HEK293T (cell line): ENCODE results near the gene PSENEN.

ENCODE experiments used
- CTCF ChIA-PET: fragments of 350-600 bp; formaldehyde crosslinking; extraction: SDS; loops from one replicate; lab custom pipeline; 2021; ENCODE audit warnings: antibody characterized with exemption, inconsistent platforms; lab: Yijun Ruan, JAX
- POLR2A ChIA-PET: fragments of 350-600 bp; formaldehyde crosslinking; extraction: SDS; loops from one replicate; lab custom pipeline; 2020; ENCODE audit warnings: antibody characterized with exemption, inconsistent platforms; lab: Yijun Ruan, JAX
- DNase-seq: peaks from one replicate; pipeline ENCODE4 v3.0.0; 2012; ENCODE audit warnings: mixed read lengths; ENCODE audit errors: extremely low spot score
- ARNT ChIP-seq: fragments of 450-650 bp; IDR thresholded peaks from 2 replicates; pipeline ENCODE4 v1.6.1; 2017; ENCODE audit warnings: mild to moderate bottlenecking
- BHLHE40 ChIP-seq: fragments of 450-650 bp; IDR thresholded peaks from 2 replicates; pipeline ENCODE4 v1.6.1; 2016; ENCODE audit warnings: mild to moderate bottlenecking, moderate library complexity, borderline replicate concordance
- CTBP1 ChIP-seq: fragments of 450-650 bp; IDR thresholded peaks from 2 replicates; pipeline ENCODE4 v1.6.1; 2016; ENCODE audit warnings: borderline replicate concordance
- ELF4 ChIP-seq: fragments of 450-650 bp; IDR thresholded peaks from 2 replicates; pipeline ENCODE4 v1.6.1; 2017; ENCODE audit warnings: antibody characterized with exemption
- FOXA1 ChIP-seq: fragments of 450-650 bp; IDR thresholded peaks from 2 replicates; pipeline ENCODE4 v1.6.1; 2016; ENCODE audit warnings: mild to moderate bottlenecking
- FOXK2 ChIP-seq: fragments of 450-650 bp; IDR thresholded peaks from 2 replicates; pipeline ENCODE4 v1.6.1; 2016; ENCODE audit warnings: mild to moderate bottlenecking
- FOXM1 ChIP-seq: fragments of 450-650 bp; IDR thresholded peaks from 2 replicates; pipeline ENCODE4 v1.6.1; 2017; ENCODE audit warnings: mild to moderate bottlenecking, borderline replicate concordance
- HDGF ChIP-seq: fragments of 450-650 bp; IDR thresholded peaks from 2 replicates; pipeline ENCODE4 v1.6.1; 2017; ENCODE audit warnings: antibody characterized with exemption, borderline replicate concordance
- L3MBTL2 ChIP-seq: fragments of 450-650 bp; conservative IDR thresholded peaks from 2 replicates; pipeline ENCODE4 v1.6.1; 2016; ENCODE audit warnings: mild to moderate bottlenecking
- LEF1 ChIP-seq: fragments of 450-650 bp; IDR thresholded peaks from 2 replicates; pipeline ENCODE4 v1.6.1; 2017; ENCODE audit warnings: mild to moderate bottlenecking, borderline replicate concordance
- NFRKB ChIP-seq: fragments of 450-650 bp; IDR thresholded peaks from 2 replicates; pipeline ENCODE4 v1.6.1; 2016; ENCODE audit warnings: mild to moderate bottlenecking, moderate library complexity
- PKNOX1 ChIP-seq: fragments of 450-650 bp; IDR thresholded peaks from 2 replicates; pipeline ENCODE4 v1.6.1; 2016
- SP1 ChIP-seq: fragments of 450-650 bp; IDR thresholded peaks from 2 replicates; pipeline ENCODE4 v1.6.1; 2017
- SUZ12 ChIP-seq: fragments of 450-650 bp; IDR thresholded peaks from 2 replicates; pipeline ENCODE4 v1.6.1; 2016; ENCODE audit warnings: mild to moderate bottlenecking
- TARDBP ChIP-seq: fragments of 450-650 bp; IDR thresholded peaks from 2 replicates; pipeline ENCODE4 v1.6.1; 2016
- ZNF384 ChIP-seq: fragments of 450-650 bp; IDR thresholded peaks from 2 replicates; pipeline ENCODE4 v1.6.1; 2016

Gene PSENEN

GRCh38 chr19:35784503-35785338 lies 39.3 kb downstream of the PSENEN start:
- POLR2A ChIA-PET, result no interaction called here

DNA sequence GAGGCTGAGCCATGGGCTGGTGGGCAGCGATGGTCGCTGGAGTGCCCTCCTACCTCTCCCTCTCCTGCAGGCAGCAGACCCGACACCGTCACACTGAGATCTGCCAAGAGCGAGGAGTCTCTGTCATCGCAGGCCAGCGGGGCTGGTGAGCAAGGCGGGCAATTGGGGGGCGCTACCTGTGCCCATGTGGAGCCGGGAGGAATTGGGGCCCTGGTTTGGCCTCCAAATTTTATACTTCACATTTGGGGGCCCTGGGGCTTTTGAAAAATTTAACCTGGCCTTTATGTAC lies 39.8 kb downstream of the PSENEN start:
- ChIA-PET CTCF (no interaction called here), POLR2A (no interaction called here)
- no peak for TF ChIP-seq BHLHE40
- TF ChIP-seq CTBP1, result no peak
- no peak for DNase-seq

More at GRCh38 chr19:35784503-35785338, 39.3 kb downstream of the PSENEN start:
- DNase-seq, result no peak
- CTCF ChIA-PET, result no interaction called here
- TF ChIP-seq SUZ12 (no peak), HDGF (no peak), ELF4 (no peak), NFRKB (no peak), FOXA1 (no peak), ARNT (no peak), ZNF384 (no peak), FOXK2 (no peak), LEF1 (no peak), L3MBTL2 (no peak), CTBP1 (no peak)

DNA sequence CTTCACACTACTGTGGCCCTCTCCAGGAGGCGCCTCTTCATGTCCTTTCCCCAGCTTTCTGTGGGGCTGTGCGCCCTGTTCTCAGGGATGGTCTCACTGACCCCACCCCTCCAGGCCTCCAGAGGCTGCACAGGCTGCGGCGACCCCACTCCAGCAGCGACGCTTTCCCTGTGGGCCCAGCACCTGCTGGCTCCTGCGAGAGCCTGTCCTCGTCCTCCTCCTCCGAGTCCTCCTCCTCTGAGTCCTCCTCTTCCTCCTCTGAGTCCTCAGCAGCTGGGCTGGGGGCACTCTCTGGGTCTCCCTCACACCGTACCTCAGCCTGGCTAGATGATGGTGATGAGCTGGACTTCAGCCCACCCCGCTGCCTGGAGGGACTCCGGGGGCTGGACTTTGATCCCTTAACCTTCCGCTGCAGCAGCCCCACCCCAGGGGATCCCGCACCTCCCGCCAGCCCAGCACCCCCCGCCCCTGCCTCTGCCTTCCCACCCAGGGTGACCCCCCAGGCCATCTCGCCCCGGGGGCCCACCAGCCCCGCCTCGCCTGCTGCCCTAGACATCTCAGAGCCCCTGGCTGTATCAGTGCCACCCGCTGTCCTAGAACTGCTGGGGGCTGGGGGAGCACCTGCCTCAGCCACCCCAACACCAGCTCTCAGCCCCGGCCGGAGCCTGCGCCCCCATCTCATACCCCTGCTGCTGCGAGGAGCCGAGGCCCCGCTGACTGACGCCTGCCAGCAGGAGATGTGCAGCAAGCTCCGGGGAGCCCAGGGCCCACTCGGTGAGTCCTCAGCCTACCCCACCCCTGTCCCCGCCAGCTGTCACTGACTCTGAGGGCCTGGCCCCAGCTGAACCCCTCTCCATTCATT lies 41.1 kb downstream of the PSENEN start:
- POLR2A ChIA-PET, result no interaction called here
- TF ChIP-seq FOXK2 (no peak), SUZ12 (no peak), FOXM1 (no peak), FOXA1 (no peak), SP1 (no peak), TARDBP (no peak), ELF4 (no peak), ARNT (no peak), ZNF384 (no peak), CTBP1 (no peak), BHLHE40 (no peak), PKNOX1 (no peak)
- CTCF ChIA-PET, result no interaction called here
- no peak for DNase-seq

GRCh38 chr19:35787227-35787799 lies 41.9 kb downstream of the PSENEN start:
- CTCF ChIA-PET, result no interaction called here
- DNase-seq, result no peak
- no peak for TF ChIP-seq FOXA1
- TF ChIP-seq BHLHE40, result no peak
- no peak for TF ChIP-seq PKNOX1
- no peak for TF ChIP-seq FOXM1
- no peak for TF ChIP-seq LEF1
- TF ChIP-seq SUZ12, result no peak
- TF ChIP-seq CTBP1, result no peak
- TF ChIP-seq HDGF, result no peak
- TF ChIP-seq NFRKB, result no peak
- TF ChIP-seq ZNF384, result no peak
- TF ChIP-seq L3MBTL2, result no peak
- TF ChIP-seq TARDBP, result no peak
- no peak for TF ChIP-seq ELF4
- TF ChIP-seq ARNT, result no peak
- TF ChIP-seq SP1, result no peak
- no peak for TF ChIP-seq FOXK2
- POLR2A ChIA-PET, result no interaction called here

GRCh38 chr19:35788205-35788960 lies 42.9 kb downstream of the PSENEN start:
- CTCF ChIA-PET, result no interaction called here
- POLR2A ChIA-PET, result interaction anchor here (0.6 kb wide), 1 partner anchor 47 kb away, joined by 4 read pairs; no protein-coding TSS in a partner anchor
- no peak for TF ChIP-seq LEF1
- no peak for TF ChIP-seq TARDBP
- TF ChIP-seq ELF4, result no peak
- no peak for TF ChIP-seq ZNF384
- no peak for TF ChIP-seq FOXA1
- TF ChIP-seq CTBP1, result no peak
- TF ChIP-seq FOXM1, result no peak
- TF ChIP-seq ARNT, result no peak
- no peak for TF ChIP-seq PKNOX1
- no peak for TF ChIP-seq FOXK2
- TF ChIP-seq HDGF, result no peak
- no peak for TF ChIP-seq L3MBTL2
- TF ChIP-seq SUZ12, result no peak
- TF ChIP-seq BHLHE40, result no peak
- no peak for TF ChIP-seq NFRKB
- TF ChIP-seq SP1, result no peak
- DNase-seq, result no peak
